Thyroid gland (tissue), 4 donors: Measurements from ENCODE around the gene CDKN2D.

ENCODE experiments used
- POLR2A ChIP-seq, 2 donors: fragments of 450-650 bp; IDR thresholded peaks; one replicate each; pipeline ENCODE4 v1.6.1; 2017; ENCODE audit warnings: antibody characterized with exemption in 2 of 2, mild to moderate bottlenecking in 2 of 2, moderate library complexity in 1 of 2
- TF ChIP-seq, protein P1 (sequence below), 6 experiments: fragments of 200-600 bp in 3 of 6; fragments of 450-650 bp in 3 of 6; sonication (generic) in 3 of 6; IDR thresholded peaks; one replicate each; pipeline ENCODE4 v1.5.1; 2016 to 2019; ENCODE audit warnings: antibody characterized with exemption in 6 of 6, mild to moderate bottlenecking in 2 of 6, inconsistent platforms in 1 of 6, moderate library complexity in 1 of 6

DNA sequence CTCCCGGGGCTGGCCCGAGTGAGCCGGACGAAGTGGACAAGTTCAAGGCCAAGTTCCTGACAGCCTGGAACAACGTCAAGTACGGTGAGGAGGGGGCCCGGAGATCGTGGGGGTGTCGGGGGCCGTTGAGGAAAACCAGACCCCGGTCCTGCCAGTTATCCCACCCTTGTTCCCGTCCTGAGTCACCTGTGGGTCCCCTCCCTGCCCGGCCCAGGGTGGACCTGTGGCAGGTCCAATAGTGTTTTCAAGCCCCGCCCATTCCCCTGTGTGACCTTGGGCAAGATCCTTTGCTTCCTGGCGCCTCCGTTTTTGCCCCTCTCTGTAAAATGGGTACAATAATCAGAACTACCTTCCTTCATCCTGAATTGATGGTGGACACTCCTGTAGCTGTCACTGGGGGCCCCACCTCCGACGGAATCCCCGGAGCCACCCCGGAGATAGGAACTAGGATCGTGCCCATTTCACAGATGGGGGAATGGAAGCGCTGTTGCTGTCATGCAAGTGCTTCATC is 24.5 kb downstream of the CDKN2D start:
- TF ChIP-seq, protein P1, sequence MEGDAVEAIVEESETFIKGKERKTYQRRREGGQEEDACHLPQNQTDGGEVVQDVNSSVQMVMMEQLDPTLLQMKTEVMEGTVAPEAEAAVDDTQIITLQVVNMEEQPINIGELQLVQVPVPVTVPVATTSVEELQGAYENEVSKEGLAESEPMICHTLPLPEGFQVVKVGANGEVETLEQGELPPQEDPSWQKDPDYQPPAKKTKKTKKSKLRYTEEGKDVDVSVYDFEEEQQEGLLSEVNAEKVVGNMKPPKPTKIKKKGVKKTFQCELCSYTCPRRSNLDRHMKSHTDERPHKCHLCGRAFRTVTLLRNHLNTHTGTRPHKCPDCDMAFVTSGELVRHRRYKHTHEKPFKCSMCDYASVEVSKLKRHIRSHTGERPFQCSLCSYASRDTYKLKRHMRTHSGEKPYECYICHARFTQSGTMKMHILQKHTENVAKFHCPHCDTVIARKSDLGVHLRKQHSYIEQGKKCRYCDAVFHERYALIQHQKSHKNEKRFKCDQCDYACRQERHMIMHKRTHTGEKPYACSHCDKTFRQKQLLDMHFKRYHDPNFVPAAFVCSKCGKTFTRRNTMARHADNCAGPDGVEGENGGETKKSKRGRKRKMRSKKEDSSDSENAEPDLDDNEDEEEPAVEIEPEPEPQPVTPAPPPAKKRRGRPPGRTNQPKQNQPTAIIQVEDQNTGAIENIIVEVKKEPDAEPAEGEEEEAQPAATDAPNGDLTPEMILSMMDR (IDR thresholded peaks at IDR 0.05): no peak
- no peak for TF ChIP-seq POLR2A (IDR thresholded peaks at IDR 0.05)
